Upper lobe of left lung (tissue), 6 donors: ENCODE results near the gene ZBTB39. TPM values are rescaled to one million over a fixed set of nuclear protein-coding genes. Genes with fewer than 3 reads are reported as not detected.
"Not testable (repeated sequence)": the region's sequence is repeated elsewhere in the genome, so short reads cannot be mapped to it uniquely, and the experiment has no call there.

ENCODE experiments used
- ATAC-seq, 2 donors: fragments of 200-7000 bp; cut with Tn5 transposase; one replicate each; pipeline ENCODE4 v1.9.1; 2022; ENCODE audit warnings: mild to moderate bottlenecking in 2 of 2, moderate library complexity in 2 of 2; ENCODE audit not compliant: low FRiP score in 2 of 2
- DNase-seq, 2 donors: peaks; one replicate each; pipeline ENCODE4 v3.0.0-alpha.2; 2019 to 2020
- H3K27ac ChIP-seq, 4 donors: fragments of 200-600 bp; sonication (generic); one replicate each; pipeline ENCODE4 v1.5.1; 2016 to 2019
- H3K27me3 ChIP-seq, 4 donors: fragments of 200-600 bp; sonication (generic); one replicate each; pipeline ENCODE4 v1.5.1; 2017 to 2019
- H3K36me3 ChIP-seq, 4 donors: fragments of 200-600 bp; sonication (generic); one replicate each; pipeline ENCODE4 v1.5.1; 2016 to 2019
- H3K4me1 ChIP-seq, 4 donors: fragments of 200-600 bp; sonication (generic); one replicate each; pipeline ENCODE4 v1.5.1; 2018 to 2019
- H3K4me3 ChIP-seq, 4 donors: fragments of 200-600 bp; sonication (generic); one replicate each; pipeline ENCODE4 v1.5.1; 2017 to 2019; ENCODE audit warnings: mild to moderate bottlenecking in 2 of 4, moderate library complexity in 1 of 4
- H3K9me3 ChIP-seq, 4 donors: fragments of 200-600 bp; sonication (generic); one replicate each; pipeline ENCODE4 v1.5.1; 2018 to 2019
- EP300 ChIP-seq, 4 donors: sonication (generic); formaldehyde crosslinking; IDR thresholded peaks; one replicate each; pipeline ENCODE4 v1.5.1; 2017; ENCODE audit warnings: antibody characterized with exemption in 4 of 4, control low read depth in 2 of 4
- POLR2A ChIP-seq, 4 donors: fragments of 450-650 bp; IDR thresholded peaks; one replicate each; pipeline ENCODE4 v1.5.1; 2016 to 2017; ENCODE audit warnings: antibody characterized with exemption in 4 of 4, mild to moderate bottlenecking in 2 of 4
- POLR2AphosphoS5 ChIP-seq, 2 donors: sonication (generic); formaldehyde crosslinking; IDR thresholded peaks; one replicate each; pipeline ENCODE4 v1.5.1; 2017; ENCODE audit warnings: antibody characterized with exemption in 2 of 2
- WGBS, 2 donors: methylation state at CpG; one replicate each; pipeline ENCODE4 v1.1.5; 2017 to 2018; 5-methylcytosine and 5-hydroxymethylcytosine counted together
- total RNA-seq, 6 donors: library from RNA; depleted of rRNA in 4 of 6; stranded (reverse); fragments of >200 nt in 4 of 6; gene quantifications; one replicate each; pipeline versions ENCODE4 v1.1.0 to v1.2.1, GENCODE V29; 2016 to 2021
- TF ChIP-seq, protein P1 (sequence below), 6 experiments: fragments of 450-650 bp in 4 of 6; fragments of 200-600 bp in 2 of 6; sonication (generic) in 2 of 6; IDR thresholded peaks; one replicate each; pipeline ENCODE4 v1.5.1; 2016 to 2019; ENCODE audit warnings: antibody characterized with exemption in 6 of 6
- donor health status: DM: no; HTN: no; CAD: no; lungs with moderate emphysema.
- donor health status: DM: no; HTN: yes; CAD: no; lungs with severe emphysema.

The ZBTB39 gene
- total RNA-seq, 6 donors from 2014 or later = 3.2 to 9.4 (median 6.2) TPM

GRCh38 chr12:56978397-56979138 is 27.8 kb downstream of the ZBTB39 start:
- TF ChIP-seq POLR2AphosphoS5 (IDR thresholded peaks at IDR 0.05) (no peak), EP300 (IDR thresholded peaks at IDR 0.05) (no peak), POLR2A (IDR thresholded peaks at IDR 0.05) (no peak)
- TF ChIP-seq, protein P1, sequence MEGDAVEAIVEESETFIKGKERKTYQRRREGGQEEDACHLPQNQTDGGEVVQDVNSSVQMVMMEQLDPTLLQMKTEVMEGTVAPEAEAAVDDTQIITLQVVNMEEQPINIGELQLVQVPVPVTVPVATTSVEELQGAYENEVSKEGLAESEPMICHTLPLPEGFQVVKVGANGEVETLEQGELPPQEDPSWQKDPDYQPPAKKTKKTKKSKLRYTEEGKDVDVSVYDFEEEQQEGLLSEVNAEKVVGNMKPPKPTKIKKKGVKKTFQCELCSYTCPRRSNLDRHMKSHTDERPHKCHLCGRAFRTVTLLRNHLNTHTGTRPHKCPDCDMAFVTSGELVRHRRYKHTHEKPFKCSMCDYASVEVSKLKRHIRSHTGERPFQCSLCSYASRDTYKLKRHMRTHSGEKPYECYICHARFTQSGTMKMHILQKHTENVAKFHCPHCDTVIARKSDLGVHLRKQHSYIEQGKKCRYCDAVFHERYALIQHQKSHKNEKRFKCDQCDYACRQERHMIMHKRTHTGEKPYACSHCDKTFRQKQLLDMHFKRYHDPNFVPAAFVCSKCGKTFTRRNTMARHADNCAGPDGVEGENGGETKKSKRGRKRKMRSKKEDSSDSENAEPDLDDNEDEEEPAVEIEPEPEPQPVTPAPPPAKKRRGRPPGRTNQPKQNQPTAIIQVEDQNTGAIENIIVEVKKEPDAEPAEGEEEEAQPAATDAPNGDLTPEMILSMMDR (IDR thresholded peaks at IDR 0.05) = no peak
- Histone ChIP-seq H3K4me3 (no peak overlapping the region), H3K27me3 (no peaks in the 10 kb centered on the region), H3K4me1 (no peaks in the 10 kb centered on the region), H3K9me3 (no peaks in the 10 kb centered on the region), H3K27ac (no peak overlapping the region), H3K36me3 (no peaks in the 10 kb centered on the region)
- DNase-seq (peak in 1 of 2 donors; percentile 53), ATAC-seq (peak in 1 of 2 donors; percentile 23)
- 79 to 92% methylated on average over 1 to 3 of the region's 3 CpGs for WGBS, 2 donors

- H3K27me3 ChIP-seq, H3K36me3 ChIP-seq, H3K4me1 ChIP-seq, ATAC-seq, H3K27ac ChIP-seq, H3K9me3 ChIP-seq, DNase-seq, H3K4me3 ChIP-seq: not testable (repeated sequence)
- WGBS, 2 donors = 85 to 86% methylated on average over 4 of the region's 4 CpGs
Measured at GRCh38 chr12:56977361-56977760, 29.0 kb downstream of the ZBTB39 start.

GRCh38 chr12:56974224-56974623 is 32.1 kb downstream of the ZBTB39 start:
- not testable (repeated sequence) for H3K27me3 ChIP-seq, H3K27ac ChIP-seq, H3K4me1 ChIP-seq, H3K4me3 ChIP-seq, DNase-seq, H3K36me3 ChIP-seq, H3K9me3 ChIP-seq, ATAC-seq
- 87 to 96% methylated on average over 3 of the region's 3 CpGs for WGBS, 2 donors

GRCh38 chr12:56968910-56969309 is 37.4 kb downstream of the ZBTB39 start:
- not testable (repeated sequence) for ATAC-seq, H3K36me3 ChIP-seq, H3K27me3 ChIP-seq, H3K9me3 ChIP-seq, H3K27ac ChIP-seq, H3K4me1 ChIP-seq, DNase-seq, H3K4me3 ChIP-seq
- WGBS, 2 donors = 81 to 83% methylated on average over 6 of the region's 6 CpGs

DNA sequence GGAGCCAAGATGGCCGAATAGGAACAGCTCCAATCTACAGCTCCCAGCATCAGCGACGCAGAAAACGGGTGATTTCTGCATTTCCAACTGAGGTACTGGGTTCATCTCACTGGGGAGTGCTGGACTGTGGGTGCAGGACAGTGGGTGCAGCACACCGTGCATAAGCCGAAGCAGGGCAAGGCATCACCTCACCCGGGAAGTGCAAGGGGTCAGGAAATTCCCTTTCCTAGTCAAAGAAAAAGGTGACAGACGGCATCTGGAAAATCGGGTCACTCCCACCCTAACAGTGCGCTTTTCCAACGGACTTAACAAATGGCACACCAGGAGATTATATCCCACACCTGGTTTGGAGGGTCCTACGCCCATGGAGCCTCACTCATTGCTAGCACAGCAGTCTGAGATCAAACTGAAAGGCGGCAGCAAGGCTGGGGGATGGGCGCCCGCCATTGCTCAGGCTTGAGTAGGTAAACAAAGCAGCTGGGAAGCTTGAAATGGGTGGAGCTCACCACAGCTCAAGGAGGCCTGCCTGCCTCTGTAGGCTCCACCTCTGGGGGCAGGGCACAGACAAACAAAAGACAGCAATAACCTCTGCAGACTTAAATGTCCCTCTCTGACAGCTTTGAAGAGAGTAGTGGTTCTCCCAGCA is 40.2 kb downstream of the ZBTB39 start:
- H3K36me3 ChIP-seq, H3K9me3 ChIP-seq, H3K4me3 ChIP-seq, ATAC-seq, H3K27me3 ChIP-seq, H3K27ac ChIP-seq, H3K4me1 ChIP-seq: not testable (repeated sequence)
- DNase-seq = peak; percentile 47 to 58
- 90 to 91% methylated on average over 15 of the region's 15 CpGs for WGBS, 2 donors

DNA sequence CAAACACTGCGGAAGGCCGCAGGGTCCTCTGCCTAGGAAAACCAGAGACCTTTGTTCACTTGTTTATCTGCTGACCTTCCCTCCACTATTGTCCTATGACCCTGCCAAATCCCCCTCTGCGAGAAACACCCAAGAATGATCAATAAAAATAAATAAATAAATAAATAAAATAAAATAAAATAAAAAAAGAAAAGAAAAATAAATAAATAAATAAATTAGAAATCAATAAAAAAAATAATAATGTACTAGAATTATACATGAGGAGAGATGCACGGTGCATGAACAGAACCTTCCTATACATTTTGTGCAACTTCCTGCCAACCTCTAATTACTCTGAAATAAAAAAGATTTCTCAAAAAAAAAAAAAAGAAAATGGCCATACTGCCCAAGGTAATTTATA is 41.2 kb downstream of the ZBTB39 start:
- not testable (repeated sequence) for DNase-seq, H3K27ac ChIP-seq, H3K9me3 ChIP-seq, H3K4me3 ChIP-seq, ATAC-seq, H3K36me3 ChIP-seq, H3K4me1 ChIP-seq, H3K27me3 ChIP-seq
- 97 to 100% methylated on average over 4 of the region's 4 CpGs for WGBS, 2 donors

- no CpG with 5 or more reads among the region's 27 CpGs for WGBS, 2 donors
- H3K27me3 ChIP-seq, H3K4me1 ChIP-seq, H3K4me3 ChIP-seq, H3K36me3 ChIP-seq, H3K9me3 ChIP-seq, H3K27ac ChIP-seq, ATAC-seq: not testable (repeated sequence)
- peak in 1 of 2 donors; percentile 25 for DNase-seq
Measured at GRCh38 chr12:56963557-56963956, 42.8 kb downstream of the ZBTB39 start.

- not testable (repeated sequence) for H3K27ac ChIP-seq, ATAC-seq, DNase-seq, H3K27me3 ChIP-seq, H3K4me1 ChIP-seq, H3K4me3 ChIP-seq, H3K36me3 ChIP-seq
- H3K9me3 ChIP-seq = peaks cover 0 to 16% (median 2%) of the 10 kb centered on the region in 4 donors
- WGBS, 2 donors = 40 to 47% methylated on average over 4 of the region's 4 CpGs
Measured at GRCh38 chr12:56962247-56962646, 44.1 kb downstream of the ZBTB39 start.
